MV-4-11 (cell line): ENCODE results near the gene CCN5.

ENCODE experiments used
- DNase-seq: peaks from one replicate; lab custom pipeline; 2025; lab: John Stamatoyannopoulos, UW

Gene CCN5

DNA sequence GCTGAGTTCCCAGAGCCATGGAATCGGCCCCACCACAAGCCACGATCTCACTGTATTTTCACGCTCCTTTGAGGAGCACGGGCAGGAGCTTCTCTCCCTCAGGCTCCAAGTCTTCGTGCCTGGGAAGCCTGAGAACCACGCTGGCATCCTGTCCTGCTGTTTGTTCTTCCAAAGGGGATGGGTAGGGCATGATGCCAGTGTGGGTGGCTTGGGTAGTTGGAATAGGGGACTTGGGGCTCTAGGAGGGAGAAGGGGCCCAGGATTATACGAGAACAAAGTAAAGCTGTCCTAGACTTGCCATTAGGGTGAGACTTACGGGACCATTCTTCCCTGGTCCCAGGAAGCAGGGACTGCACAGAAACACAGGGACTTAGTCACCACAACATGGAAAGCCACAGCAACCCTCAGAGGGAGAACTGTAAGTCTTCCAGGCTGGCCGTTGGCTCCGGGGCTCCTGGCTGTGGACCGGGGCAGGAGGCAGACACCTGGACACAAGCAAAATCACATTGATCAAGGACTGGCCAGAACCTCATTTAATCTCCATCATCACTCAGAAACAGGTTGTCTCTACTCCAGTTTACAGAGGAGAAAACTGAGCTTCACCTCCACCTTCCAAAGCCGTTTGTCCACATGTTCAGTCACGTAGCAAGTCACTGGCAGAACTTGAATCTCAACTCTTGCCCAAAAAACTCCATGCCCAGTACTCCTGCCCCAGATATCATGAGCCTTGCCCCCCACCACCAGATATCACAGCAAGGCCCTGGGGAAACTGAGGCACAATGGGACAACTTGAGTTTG lies 1.3 kb downstream of the CCN5 start:
- DNase-seq, result no peak

DNA sequence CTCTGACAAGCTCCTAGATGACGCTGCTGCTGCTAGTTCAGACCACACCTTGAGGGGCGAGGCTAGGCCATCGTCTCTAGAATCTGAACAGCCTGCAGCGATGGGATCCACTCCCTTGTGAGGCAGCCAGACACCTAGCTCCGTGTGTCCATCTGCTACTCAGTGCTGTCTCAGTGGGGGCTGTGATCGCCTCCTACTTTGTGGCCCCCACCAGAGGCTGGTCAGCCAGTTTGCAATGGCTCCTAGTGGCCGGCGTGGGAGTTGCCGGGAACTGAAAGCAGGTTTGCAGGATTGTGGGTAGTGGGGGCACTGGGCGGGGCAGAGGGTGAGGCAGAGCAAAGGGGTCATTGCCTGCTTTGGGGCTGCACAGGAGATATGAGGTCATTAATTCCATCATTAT lies 2.8 kb downstream of the CCN5 start:
- no peak for DNase-seq

DNA sequence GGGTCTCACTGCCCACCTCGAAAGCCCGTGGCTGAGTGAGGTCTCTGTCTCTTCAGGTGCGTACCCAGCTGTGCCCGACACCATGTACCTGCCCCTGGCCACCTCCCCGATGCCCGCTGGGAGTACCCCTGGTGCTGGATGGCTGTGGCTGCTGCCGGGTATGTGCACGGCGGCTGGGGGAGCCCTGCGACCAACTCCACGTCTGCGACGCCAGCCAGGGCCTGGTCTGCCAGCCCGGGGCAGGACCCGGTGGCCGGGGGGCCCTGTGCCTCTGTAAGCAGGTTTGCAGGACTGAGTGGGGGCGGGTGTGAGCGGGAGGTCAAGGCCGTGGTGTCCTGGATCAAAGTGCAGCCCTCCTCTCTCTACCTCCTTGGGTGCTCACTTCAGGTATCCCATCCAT lies 4.7 kb downstream of the CCN5 start:
- DNase-seq, result no peak

DNA sequence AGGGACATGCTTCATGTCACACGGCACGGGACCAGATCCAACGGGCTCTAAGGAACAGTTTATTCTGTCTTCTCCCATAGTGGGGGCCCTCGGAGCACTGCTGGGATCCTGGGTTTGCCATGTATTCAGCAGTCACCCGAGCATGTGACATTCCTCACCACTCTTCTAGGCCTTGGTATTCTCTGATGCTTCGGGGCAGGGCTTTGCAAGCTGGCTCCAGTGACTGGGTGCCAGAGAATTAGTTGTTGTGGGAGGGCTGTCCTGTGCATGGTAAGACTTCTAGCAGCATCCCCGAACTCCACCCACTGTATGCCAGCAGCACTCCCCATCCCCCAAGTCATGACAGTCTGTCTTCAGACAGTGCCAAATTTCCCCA lies 5.4 kb downstream of the CCN5 start:
- no peak for DNase-seq

DNA sequence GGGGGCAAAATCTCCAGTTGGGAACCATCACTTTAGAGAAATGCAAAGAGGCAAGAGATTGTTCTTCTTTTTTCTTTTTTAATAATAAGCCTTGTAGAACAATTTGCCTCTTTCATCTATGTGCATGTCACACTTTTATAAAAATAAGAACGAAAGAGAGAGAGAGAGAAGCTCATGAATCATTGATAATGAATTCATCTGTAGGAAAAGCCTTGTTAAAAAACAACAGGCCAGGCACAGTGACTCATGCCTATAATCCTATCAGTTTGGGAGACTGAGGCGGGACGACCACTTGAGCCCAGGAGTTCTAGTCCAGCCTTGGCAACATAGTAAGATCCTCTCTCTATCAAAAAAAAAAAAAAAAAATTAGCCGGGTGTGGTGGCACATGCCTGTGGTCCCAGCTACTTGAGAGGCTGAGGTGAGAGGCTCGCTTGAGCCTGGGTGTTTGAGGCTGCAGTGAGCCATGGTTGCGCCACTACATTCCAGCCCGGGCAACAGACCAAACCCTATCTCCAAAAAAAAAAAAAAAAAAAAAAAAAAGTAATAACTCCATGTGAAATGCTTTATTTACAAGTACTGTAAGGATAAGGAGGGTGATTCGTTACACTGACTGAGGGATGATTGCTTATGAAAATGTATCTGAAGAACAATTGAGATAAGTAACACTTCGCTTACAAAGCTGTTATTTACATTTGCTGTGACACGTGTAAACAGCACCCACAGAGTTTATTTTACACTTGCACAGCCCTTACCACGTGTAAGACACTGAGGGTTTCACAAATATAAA lies 6.0 kb downstream of the CCN5 start:
- peak; percentile 6 for DNase-seq

DNA sequence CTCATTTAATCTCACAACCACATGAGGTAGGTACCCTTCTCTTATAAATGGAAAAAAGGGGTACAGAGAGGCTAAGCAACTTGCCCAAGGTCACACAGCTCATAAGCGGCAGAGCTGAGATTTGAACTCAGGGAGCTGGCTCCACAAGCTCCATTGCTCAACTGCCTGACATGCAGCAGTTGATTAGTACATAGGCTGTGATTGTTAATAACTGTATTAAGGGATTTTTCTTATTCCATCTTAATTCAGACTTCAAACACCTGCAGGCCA lies 6.6 kb downstream of the CCN5 start:
- DNase-seq, result no peak

GRCh38 chr20:44722990-44723389 lies 7.8 kb downstream of the CCN5 start:
- no peak for DNase-seq

DNA sequence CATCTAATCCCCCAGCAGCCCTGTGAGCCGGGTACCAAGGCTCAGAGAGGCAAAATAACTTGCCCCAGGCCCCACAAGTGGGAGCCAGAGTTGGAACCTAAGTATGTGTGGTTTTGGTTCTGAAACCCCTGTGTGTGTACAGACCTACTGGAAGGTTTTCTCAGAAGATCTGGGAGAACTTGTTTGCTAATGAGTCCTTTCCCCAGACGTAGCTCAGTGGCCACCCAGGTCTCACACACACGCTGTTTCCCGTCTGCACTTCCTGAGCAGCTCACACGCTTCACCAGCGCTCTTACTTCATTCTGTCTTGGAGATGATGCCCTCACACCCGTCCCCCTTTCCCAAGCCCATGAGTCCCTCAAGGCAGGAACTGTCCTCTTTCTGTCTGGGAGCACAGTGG lies 8.2 kb downstream of the CCN5 start:
- peak; percentile 8 for DNase-seq

- no peak for DNase-seq
These were observed 8.7 kb downstream of the CCN5 start for GRCh38 chr20:44723798-44724362.

GRCh38 chr20:44724423-44725091 lies 9.4 kb downstream of the CCN5 start:
- no peak for DNase-seq

DNA sequence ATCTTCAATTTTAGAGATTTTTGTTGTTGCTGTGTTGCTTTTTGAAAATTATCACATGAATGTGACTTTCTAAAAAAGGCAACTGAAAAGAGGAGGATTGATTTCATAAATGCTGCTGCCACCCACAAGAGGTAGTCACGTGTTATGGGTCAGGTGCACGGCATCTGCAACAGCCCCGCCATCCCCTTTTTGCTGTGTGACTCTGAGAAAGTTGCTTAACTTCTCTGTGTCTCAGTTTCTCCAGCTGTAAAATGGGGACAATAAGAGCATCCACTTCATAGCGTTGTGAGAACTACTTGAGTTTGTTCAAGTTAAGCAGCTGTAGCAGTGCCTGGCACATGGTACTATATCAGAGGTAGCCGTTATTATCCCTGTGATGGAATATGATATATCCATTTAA lies 10.7 kb downstream of the CCN5 start:
- no peak for DNase-seq

DNA sequence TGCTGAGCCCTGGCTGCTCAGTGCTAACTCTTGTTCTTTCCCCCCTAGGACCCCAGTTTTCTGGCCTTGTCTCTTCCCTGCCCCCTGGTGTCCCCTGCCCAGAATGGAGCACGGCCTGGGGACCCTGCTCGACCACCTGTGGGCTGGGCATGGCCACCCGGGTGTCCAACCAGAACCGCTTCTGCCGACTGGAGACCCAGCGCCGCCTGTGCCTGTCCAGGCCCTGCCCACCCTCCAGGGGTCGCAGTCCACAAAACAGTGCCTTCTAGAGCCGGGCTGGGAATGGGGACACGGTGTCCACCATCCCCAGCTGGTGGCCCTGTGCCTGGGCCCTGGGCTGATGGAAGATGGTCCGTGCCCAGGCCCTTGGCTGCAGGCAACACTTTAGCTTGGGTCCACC lies 11.9 kb downstream of the CCN5 start:
- no peak for DNase-seq

GRCh38 chr20:44727651-44728050 lies 12.5 kb downstream of the CCN5 start:
- DNase-seq, result no peak

GRCh38 chr20:44728801-44729443 lies 13.8 kb downstream of the CCN5 start:
- peak; percentile 61 for DNase-seq

- DNase-seq, result no peak
These were observed 15.3 kb downstream of the CCN5 start for GRCh38 chr20:44730441-44730840.

DNA sequence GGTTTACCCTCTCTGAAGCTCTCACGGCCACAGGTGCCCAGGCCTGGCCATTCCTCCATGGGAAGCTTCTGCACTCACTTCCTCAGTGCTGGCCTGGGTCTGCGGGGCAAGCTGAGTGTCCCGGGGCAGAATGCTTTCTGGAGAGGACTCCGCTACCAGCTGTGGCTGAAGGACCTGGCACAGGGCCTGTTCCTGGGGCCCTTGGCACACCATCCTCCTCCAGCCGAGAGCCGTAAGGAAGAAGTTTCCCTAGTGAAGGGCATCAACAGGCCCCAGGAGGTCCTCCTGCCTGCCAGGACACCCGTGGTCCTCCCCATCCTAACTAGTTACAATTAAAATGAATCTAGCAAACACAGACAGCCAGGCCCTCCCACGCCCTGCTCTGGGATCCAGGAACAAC lies 16.5 kb downstream of the CCN5 start:
- DNase-seq, result no peak

GRCh38 chr20:44732327-44732726 lies 17.2 kb downstream of the CCN5 start:
- DNase-seq, result no peak

DNA sequence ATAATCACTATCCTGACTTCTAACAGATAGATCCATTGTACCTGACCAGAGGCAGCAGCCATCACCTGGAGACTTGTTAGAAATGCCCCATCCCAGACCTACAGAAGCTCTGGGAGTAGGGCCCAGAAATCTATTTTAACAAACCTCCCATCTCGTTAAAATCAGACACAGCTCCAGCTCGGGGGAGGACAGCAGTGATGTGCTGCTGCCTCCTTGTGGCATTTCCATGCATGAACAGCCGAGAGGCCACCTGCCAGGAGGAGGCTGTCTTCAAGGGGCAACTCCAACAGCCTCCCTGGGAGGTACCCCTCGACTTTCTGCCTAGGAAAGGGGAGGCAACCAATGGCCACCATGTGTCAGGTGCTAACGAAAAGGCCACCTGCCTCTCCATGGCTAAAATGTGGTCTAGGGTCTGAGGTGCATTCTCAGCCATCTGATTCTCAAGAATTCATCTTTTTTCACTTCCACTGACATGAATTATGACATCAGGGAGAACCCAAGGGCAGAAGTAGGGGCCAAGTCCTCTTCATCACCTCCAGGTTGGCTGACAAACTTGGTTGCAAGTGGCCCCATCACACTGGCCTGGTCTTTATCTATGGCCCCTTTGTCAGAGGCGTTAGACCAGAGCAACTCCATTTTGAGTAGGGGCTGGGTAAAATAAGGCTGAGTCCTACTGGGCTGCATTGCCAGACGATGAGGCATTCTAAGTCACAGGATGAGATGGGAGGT lies 18.3 kb downstream of the CCN5 start:
- peak; percentile 29 for DNase-seq

GRCh38 chr20:44734938-44735337 lies 19.8 kb downstream of the CCN5 start:
- no peak for DNase-seq

- DNase-seq, result no peak
These were observed 20.6 kb downstream of the CCN5 start for GRCh38 chr20:44735816-44736169.

DNA sequence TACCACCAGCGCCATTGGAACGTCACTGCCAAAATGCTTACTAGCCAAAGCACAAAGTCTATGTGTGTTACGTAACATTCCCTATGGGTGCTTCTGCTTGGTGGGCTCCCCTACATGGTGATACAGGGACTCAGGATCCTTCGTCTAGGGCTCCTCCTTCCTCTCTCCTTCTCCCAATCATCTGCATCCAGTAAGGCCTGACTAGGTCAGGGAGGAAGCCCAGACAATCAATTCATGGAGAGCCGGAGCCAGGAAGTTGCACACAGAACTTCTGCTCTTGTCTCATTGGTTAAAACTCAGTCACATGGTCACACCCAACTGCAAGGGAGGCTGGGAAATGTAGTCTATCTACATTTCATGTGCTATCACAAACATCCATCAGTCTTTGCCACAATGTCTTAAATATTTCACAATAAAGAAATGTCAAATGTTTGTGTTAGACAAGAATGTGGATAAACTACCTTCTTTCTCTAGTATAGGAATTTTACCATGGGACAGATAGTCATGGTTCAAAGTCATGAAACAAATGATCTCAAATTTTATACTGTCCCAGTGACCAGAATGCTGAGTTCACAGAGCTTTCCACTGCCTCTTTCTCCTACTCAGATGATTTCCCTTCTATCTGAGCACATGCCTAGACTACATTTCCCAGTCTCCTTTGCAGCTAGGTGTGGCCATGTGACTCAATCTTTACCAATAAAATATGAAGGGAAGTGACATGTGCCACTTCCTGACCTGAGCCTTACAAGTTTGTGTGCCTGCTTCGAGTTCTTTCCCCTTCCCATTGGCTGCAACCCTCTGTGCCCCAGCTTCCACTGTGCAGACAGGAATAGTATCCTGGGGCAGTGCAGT lies 21.2 kb downstream of the CCN5 start:
- peak; percentile 99 for DNase-seq
